ENCODE results near the gene LHFPL3.

DNA sequence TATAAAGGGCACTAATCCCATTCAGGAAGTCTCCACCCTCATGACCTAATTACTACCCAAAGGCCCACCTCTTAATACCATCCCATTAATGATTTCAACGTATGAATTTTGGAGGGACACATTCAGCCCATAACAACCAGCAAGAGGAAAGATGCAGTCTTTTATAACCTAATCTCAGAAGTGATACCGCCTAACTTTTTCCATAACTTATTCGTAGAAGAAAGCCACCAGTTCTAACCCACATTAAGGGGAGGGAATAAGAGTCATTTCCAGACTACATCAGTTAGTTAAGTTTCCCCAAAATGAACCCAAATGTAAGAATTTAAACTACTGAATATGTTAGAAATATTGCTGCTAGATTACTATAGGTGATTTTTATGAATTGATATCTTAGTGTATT lies 32.1 kb upstream of the LHFPL3 start:
- TF ChIP-seq, protein P1, sequence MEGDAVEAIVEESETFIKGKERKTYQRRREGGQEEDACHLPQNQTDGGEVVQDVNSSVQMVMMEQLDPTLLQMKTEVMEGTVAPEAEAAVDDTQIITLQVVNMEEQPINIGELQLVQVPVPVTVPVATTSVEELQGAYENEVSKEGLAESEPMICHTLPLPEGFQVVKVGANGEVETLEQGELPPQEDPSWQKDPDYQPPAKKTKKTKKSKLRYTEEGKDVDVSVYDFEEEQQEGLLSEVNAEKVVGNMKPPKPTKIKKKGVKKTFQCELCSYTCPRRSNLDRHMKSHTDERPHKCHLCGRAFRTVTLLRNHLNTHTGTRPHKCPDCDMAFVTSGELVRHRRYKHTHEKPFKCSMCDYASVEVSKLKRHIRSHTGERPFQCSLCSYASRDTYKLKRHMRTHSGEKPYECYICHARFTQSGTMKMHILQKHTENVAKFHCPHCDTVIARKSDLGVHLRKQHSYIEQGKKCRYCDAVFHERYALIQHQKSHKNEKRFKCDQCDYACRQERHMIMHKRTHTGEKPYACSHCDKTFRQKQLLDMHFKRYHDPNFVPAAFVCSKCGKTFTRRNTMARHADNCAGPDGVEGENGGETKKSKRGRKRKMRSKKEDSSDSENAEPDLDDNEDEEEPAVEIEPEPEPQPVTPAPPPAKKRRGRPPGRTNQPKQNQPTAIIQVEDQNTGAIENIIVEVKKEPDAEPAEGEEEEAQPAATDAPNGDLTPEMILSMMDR (IDR thresholded peaks at IDR 0.05): no peak
- TF ChIP-seq EP300 (IDR thresholded peaks at IDR 0.05): no peak
- no peak for TF ChIP-seq POLR2A (IDR thresholded peaks at IDR 0.05)
